HUES6 (cell line): Measurements from ENCODE around the gene IL7R.
"Not testable (repeated sequence)": the region's sequence is repeated elsewhere in the genome, so short reads cannot be mapped to it uniquely, and the experiment has no call there.

Source experiments
- H3K27ac ChIP-seq: 2 replicates; pipeline ENCODE4 v1.7.0; 2013; ENCODE audit warnings: low read depth, mild to moderate bottlenecking, low read length, inconsistent platforms
- H3K27me3 ChIP-seq: 2 replicates; pipeline ENCODE4 v1.6.1; 2013; ENCODE audit warnings: low read length; ENCODE audit not compliant: control insufficient read depth, insufficient read depth
- H3K36me3 ChIP-seq: 2 replicates; pipeline ENCODE4 v1.6.1; 2013; ENCODE audit warnings: low read length; ENCODE audit not compliant: control insufficient read depth, insufficient read depth
- H3K4me1 ChIP-seq: 2 replicates; pipeline ENCODE4 v1.6.1; 2013; ENCODE audit warnings: low read length; ENCODE audit not compliant: control insufficient read depth, insufficient read depth
- H3K4me3 ChIP-seq: 2 replicates; pipeline ENCODE4 v1.5.1; 2013; ENCODE audit warnings: low read depth, low read length
- H3K9ac ChIP-seq: one replicate; pipeline ENCODE4 v1.6.1; 2013; ENCODE audit warnings: mild to moderate bottlenecking, low read length
- H3K9me3 ChIP-seq: 2 replicates; pipeline ENCODE4 v1.6.1; 2013; ENCODE audit warnings: low read depth, low read length; ENCODE audit not compliant: control insufficient read depth, insufficient read depth

IL7R gene

GRCh38 chr5:35842856-35843255 lies 13.8 kb upstream of the IL7R start:
- Histone ChIP-seq H3K4me1 (no peaks in the 10 kb centered on the region), H3K4me3 (no peak overlapping the region), H3K27me3 (no peaks in the 10 kb centered on the region), H3K9ac (no peak overlapping the region), H3K9me3 (peaks cover 49% of the 10 kb centered on the region), H3K27ac (no peak overlapping the region), H3K36me3 (no peaks in the 10 kb centered on the region)

GRCh38 chr5:35845508-35845907 lies 11.2 kb upstream of the IL7R start:
- not testable (repeated sequence) for H3K27ac ChIP-seq, H3K36me3 ChIP-seq, H3K9ac ChIP-seq, H3K4me1 ChIP-seq, H3K4me3 ChIP-seq, H3K27me3 ChIP-seq
- peaks cover 52% of the 10 kb centered on the region for H3K9me3 ChIP-seq

DNA sequence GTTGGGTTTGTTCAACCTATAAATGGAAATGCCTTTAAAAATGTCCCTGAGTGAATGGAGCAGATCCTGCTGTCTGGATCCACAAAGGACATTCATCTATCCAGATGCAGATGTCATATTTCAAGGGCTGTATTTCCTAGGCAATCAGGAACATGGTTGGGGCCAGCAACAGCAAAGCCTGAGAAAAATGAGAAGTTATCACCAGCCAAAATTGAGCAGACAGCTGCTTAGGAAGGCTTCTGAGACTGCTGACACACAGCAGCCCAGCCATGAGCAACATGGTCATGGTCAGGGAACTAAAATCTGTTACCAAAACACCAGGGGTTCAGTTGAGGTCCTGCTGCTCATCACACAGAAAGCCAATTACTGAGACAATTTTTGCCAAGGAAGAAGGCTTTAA lies 9.2 kb upstream of the IL7R start:
- Histone ChIP-seq H3K9ac (no peak overlapping the region), H3K4me3 (no peak overlapping the region)

GRCh38 chr5:35847961-35848360 lies 8.7 kb upstream of the IL7R start:
- Histone ChIP-seq H3K9me3 (peaks cover 47% of the 10 kb centered on the region), H3K27ac (no peak overlapping the region), H3K36me3 (no peaks in the 10 kb centered on the region), H3K9ac (no peak overlapping the region), H3K27me3 (no peaks in the 10 kb centered on the region), H3K4me1 (no peaks in the 10 kb centered on the region; the same call in 1 of the 2 replicates), H3K4me3 (no peak overlapping the region)

More for the DNA sequence above, 9.2 kb upstream of the IL7R start:
- Histone ChIP-seq H3K27ac (no peak overlapping the region), H3K4me1 (no peaks in the 10 kb centered on the region; the same call in 1 of the 2 replicates), H3K27me3 (no peaks in the 10 kb centered on the region), H3K9me3 (peaks cover 50% of the 10 kb centered on the region), H3K36me3 (no peaks in the 10 kb centered on the region)

GRCh38 chr5:35849860-35850259 lies 6.8 kb upstream of the IL7R start:
- Histone ChIP-seq H3K4me1 (no peaks in the 10 kb centered on the region; the same call in 1 of the 2 replicates), H3K9me3 (peaks cover 30% of the 10 kb centered on the region), H3K9ac (no peak overlapping the region), H3K36me3 (no peaks in the 10 kb centered on the region), H3K4me3 (no peak overlapping the region), H3K27ac (no peak overlapping the region), H3K27me3 (no peaks in the 10 kb centered on the region)

DNA sequence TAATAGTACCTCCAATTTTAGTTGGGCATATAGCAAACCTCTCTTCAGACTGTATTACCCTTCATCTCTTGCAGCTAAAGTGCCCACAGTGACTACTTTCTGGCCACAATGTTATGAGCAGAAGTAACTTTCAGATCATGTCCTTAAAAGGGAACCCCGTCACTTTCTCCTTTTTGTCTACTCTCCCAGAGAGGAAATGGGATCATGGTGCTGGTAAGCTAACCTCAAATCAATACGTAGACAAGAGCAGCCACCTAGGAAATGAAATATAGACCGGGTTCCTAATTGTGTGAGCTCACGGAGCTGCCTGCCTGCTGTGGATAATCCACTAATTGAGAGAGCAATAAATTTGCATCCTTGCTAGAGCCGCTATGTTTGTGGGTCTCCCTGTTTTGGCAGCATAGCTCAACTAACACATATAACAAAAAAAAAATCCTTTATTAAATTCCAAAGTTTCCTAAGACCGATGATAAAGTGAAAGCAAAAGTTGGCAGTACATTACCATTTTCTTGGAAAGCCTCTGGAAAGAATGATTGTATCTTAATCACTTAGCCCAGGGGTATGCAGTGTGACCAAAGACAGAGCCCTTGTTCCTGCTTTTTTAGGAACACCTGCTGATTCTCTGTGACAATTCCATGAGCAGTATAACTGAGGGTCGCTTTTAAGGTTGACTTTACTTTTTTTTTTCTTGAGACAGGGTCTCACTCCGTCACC lies 5.6 kb upstream of the IL7R start:
- H3K9me3 ChIP-seq = peaks cover 18% of the 10 kb centered on the region
- H3K27ac ChIP-seq = no peak overlapping the region
- H3K36me3 ChIP-seq = no peaks in the 10 kb centered on the region
- H3K9ac ChIP-seq = no peak overlapping the region
- no peak overlapping the region for H3K4me3 ChIP-seq
- H3K27me3 ChIP-seq = no peaks in the 10 kb centered on the region
- no peaks in the 10 kb centered on the region; the same call in 1 of the 2 replicates for H3K4me1 ChIP-seq

DNA sequence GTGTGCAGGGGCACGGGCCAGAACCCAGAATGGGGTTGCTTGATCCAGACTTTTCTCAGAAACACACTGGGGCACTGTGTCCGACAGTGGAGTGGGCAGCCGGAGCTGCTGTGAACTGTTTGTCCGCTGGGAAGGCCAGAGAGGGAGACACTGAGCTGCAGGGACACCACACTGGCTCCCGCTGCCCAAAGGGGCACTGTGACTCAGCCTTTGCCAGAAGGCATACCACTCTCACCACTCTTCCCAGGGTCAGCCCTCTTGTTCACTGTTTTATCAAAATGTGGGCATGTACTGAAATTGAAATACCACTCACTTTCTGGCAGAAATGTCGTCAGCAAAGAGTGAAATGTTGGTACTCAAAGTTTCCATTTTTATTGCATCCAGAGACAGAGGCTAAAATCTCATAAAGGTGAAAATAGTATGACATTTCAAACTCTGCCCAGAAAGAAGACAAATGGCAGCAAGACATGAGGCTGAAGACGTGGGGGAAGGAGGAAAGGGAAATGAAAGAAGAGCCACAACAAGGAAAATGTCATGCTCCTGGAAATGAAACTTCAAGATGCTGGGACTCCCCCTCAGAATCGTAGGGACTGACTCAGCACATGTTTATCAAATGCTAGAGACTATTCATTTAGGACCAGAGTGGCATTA lies 4.5 kb upstream of the IL7R start:
- Histone ChIP-seq H3K36me3 (no peaks in the 10 kb centered on the region), H3K9ac (no peak overlapping the region), H3K4me1 (no peaks in the 10 kb centered on the region; the same call in 1 of the 2 replicates), H3K4me3 (no peak overlapping the region), H3K27me3 (no peaks in the 10 kb centered on the region), H3K9me3 (peaks cover 9% of the 10 kb centered on the region), H3K27ac (no peak overlapping the region)

- peaks cover 6% of the 10 kb centered on the region for H3K9me3 ChIP-seq
- H3K27ac ChIP-seq = no peak overlapping the region
- H3K4me1 ChIP-seq = peaks cover 3% of the 10 kb centered on the region; the same call in 1 of the 2 replicates
- no peaks in the 10 kb centered on the region for H3K36me3 ChIP-seq
- no peaks in the 10 kb centered on the region for H3K27me3 ChIP-seq
- no peak overlapping the region for H3K9ac ChIP-seq
- no peak overlapping the region for H3K4me3 ChIP-seq
Observed at GRCh38 chr5:35852773-35853172, 3.9 kb upstream of the IL7R start.

DNA sequence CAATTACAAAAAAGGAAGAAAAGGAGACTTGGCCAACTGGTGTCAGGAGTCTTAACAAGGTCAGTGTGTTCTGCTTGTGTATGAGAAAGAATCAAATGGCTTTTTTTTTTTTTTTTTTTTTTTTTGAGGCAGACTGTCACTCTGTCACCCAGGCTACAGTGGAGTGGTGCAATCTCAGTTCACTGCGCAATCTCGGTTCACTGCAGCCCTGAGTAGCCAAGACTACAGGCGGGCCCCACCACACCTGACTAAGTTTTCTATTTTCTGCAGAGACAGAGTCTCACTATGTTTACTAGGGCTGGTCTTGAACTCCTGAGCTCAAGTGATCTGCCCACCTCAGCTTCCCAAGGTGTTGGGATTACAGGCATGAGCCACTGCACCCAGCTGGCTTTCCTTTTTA lies 3.1 kb upstream of the IL7R start:
- no peaks in the 10 kb centered on the region for H3K27me3 ChIP-seq
- H3K4me3 ChIP-seq = no peak overlapping the region
- H3K27ac ChIP-seq = no peak overlapping the region
- H3K36me3 ChIP-seq = no peaks in the 10 kb centered on the region
- peaks cover 5% of the 10 kb centered on the region; the same call in 1 of the 2 replicates for H3K4me1 ChIP-seq
- no peaks in the 10 kb centered on the region for H3K9me3 ChIP-seq
- H3K9ac ChIP-seq = no peak overlapping the region

DNA sequence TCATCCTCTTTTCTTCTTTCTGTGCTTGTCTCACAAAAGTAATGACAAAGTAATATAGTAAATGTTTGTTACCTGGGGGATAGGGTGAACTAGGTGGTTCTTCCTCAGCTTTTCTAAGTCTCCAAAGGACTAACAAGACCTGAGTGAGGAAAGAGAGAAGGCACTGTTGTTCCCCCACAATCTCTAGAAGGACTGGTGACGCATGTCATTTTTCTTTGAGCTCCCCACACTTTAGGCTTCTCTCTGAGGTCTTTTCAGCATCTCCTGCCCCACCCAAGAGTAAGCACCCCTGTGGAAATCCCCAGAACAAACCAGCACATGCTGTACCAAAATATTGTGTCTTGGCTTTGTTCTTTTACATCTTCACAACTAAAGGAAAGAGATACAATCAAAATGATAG lies 2.4 kb upstream of the IL7R start:
- Histone ChIP-seq H3K4me3 (no peak overlapping the region), H3K27me3 (no peaks in the 10 kb centered on the region), H3K9ac (no peak overlapping the region), H3K4me1 (peaks cover 12% of the 10 kb centered on the region), H3K9me3 (no peaks in the 10 kb centered on the region), H3K36me3 (no peaks in the 10 kb centered on the region), H3K27ac (no peak overlapping the region)

- H3K9me3 ChIP-seq = no peaks in the 10 kb centered on the region
- H3K4me1 ChIP-seq = peaks cover 17% of the 10 kb centered on the region
- H3K4me3 ChIP-seq = no peak overlapping the region
- H3K36me3 ChIP-seq = no peaks in the 10 kb centered on the region
- H3K27ac ChIP-seq = no peak overlapping the region
- no peaks in the 10 kb centered on the region for H3K27me3 ChIP-seq
- H3K9ac ChIP-seq = no peak overlapping the region
Observed at GRCh38 chr5:35855187-35855586, 1.5 kb upstream of the IL7R start.
